ENCODE results near the gene MRAP2.
"Not testable (repeated sequence)": the region's sequence is repeated elsewhere in the genome, so short reads cannot be mapped to it uniquely, and the experiment has no call there.

Gene MRAP2

GRCh38 chr6:84081222-84081621 is 47.6 kb downstream of the MRAP2 start:
- no peak for DNase-seq

DNA sequence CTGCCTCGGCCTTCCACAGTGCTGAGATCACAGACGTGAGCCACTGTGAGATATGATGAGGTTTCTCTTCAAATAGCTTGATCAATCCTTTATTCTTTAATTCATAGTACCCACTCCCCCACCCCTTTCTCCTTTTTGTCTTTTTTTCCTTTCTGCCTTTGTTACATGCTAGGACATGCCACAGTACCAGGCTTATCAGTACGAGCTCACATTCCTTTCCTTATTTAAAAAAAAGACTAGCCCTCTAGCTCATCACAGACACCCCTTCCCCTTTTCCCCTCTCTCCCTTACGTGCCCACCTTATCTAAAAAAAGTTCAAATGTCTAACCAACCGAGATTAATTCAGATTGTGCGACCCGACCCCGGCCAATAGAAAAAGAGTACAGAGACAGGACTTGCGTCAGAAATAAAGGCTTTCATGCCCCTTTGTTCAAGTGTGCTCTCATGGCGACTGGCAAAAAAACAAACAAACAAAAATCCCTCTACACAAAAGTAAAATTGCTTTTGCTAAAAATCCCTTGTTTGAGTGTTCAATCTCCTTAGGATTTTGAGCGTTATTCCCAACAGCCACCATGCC is 49.2 kb downstream of the MRAP2 start:
- no peak for DNase-seq

GRCh38 chr6:84084705-84085104 is 51.1 kb downstream of the MRAP2 start:
- DNase-seq: not testable (repeated sequence)

DNA sequence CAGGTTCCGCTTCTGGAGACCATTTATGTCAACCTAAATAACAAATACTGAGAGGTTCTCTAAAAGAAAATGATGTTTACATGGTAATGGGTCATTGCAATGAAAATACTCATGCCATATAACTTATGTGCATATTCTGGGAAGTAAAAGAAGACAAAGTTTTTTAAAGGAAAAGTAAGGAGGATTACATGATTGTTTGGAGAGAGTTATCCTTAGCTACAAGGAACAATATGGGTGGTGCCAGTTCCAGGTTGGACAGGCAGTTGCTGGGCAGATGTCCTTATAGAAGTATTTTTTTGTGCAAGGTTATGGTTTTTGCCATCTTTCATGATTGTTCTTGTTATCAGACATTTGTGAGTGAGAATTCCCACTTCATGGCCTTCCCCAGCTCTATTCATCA is 52.5 kb downstream of the MRAP2 start:
- no peak for DNase-seq

GRCh38 chr6:84086545-84087429 is 53.2 kb downstream of the MRAP2 start:
- DNase-seq: no peak

- no peak for DNase-seq
These were observed 55.5 kb downstream of the MRAP2 start for GRCh38 chr6:84089081-84089480.

GRCh38 chr6:84089552-84089951 is 56.0 kb downstream of the MRAP2 start:
- DNase-seq: no peak

GRCh38 chr6:84093441-84094435 is 60.2 kb downstream of the MRAP2 start:
- DNase-seq: no peak

GRCh38 chr6:84095156-84095555 is 61.6 kb downstream of the MRAP2 start:
- no peak for DNase-seq

- no peak for DNase-seq
These were observed 69.5 kb downstream of the MRAP2 start for GRCh38 chr6:84103029-84103428.

DNA sequence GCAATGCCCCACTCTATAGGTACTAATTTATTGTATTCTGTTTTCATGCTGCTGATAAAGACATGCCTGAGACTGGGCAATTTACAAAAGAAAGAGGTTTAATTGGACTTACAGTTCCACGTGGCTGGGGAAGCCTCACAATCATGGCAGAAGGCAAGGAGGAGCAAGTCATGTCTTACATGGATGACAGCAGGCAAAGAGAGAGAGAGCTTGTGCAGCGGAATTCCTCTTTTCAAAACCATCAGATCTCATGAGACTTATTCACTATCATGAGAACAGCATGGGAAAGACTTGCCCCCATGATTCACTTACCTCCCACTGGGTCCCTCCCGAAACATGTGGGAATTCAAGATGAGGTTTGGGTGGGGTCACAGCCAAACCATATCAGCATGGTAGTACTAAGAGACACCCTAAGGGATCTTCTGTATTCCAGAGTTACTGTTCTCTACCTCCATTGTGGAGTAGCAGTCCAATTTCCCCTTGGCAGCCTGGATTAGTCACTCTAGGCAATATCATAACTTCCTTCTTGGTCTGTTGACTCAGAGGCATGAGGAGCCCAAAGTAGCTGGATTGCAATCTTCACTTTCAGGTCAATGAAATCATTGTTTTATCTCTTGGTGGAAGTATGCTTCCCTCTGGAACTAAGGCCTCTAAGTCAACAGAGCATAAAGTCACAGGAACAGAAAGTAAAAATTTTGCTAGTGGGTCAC is 71.8 kb downstream of the MRAP2 start:
- not testable (repeated sequence) for DNase-seq

DNA sequence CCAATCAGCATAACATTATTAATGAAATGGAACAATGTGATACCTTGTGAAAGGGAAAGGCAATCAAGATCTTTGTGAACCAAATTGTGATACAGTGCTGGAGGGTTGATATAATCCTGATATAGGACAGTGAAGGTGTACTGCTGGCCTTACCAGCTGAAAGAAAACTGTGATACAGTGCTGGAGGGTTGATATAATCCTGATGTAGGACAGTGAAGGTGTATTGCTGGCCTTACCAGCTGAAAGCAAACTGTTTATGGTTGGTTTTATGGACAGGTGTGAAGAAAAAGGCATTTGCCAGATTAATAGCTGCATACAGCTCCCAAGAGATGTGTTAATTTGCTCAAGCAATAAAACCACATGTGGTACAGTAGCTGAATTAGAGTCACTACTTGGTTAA is 73.9 kb downstream of the MRAP2 start:
- no peak for DNase-seq

- not testable (repeated sequence) for DNase-seq
These were observed 77.8 kb downstream of the MRAP2 start for GRCh38 chr6:84111351-84111750.

GRCh38 chr6:84114933-84115594 is 81.5 kb downstream of the MRAP2 start:
- DNase-seq: not testable (repeated sequence)

- DNase-seq: no peak
These were observed 84.6 kb downstream of the MRAP2 start for GRCh38 chr6:84118191-84118590.

DNA sequence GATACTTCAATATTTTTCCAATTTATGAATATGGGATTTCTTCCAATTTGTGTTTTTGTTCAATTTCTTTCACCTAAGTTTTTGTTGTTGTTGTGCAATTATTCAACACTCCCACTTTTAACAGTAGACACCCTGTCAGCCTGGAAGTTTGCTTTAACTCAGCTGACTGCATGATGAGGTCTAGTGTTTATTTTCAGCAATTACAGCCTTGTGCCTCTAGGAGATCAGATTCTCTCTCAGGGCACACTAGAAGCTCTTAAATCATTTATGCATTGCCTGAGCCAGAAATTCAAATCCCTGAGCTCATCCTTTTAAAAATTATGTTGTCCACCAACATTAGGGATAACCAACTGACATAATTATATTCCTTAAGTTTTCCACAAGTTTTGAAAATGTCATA is 85.7 kb downstream of the MRAP2 start:
- no peak for DNase-seq

GRCh38 chr6:84123186-84123585 is 89.6 kb downstream of the MRAP2 start:
- DNase-seq: no peak

DNA sequence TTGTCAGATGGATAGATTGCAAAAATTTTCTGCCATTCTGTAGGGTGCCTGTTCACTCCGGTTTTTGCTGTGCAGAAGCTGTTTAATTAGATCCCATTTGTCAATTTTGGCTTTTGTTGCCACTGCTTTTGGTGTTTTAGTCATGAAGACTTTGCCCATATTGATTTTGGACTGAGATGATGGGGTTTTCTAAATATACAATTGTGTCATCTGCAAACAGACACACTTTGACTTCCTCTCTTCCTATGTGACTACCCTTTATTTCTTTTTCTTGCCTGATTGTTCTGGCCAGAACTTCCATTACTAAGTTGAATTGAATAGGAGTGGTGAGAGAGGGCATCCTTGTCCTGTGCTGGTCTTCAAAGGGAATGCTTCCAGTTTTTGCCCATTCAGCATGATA is 96.0 kb downstream of the MRAP2 start:
- not testable (repeated sequence) for DNase-seq

DNA sequence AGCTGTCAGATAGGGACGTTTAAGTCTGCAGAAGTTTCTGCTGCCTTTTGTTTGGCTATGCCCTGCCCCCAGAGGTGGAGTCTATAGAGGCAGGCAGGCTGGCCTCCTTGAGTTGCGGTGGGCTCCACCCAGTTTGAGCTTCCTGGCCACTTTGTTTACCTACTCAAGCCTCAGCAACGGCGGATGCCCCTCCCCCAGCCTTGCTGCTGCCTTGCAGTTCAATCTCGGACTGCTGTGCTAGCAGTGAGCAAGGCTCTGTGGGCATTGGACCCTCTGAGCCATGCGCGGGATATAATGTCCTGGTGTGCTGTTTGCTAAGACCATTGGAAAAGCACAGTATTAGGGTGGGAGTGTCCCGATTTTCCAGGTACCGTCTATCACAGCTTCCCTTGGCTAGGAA is 99.8 kb downstream of the MRAP2 start:
- DNase-seq: not testable (repeated sequence)

- no peak for DNase-seq
These were observed 101.7 kb downstream of the MRAP2 start for GRCh38 chr6:84135291-84135690.

DNA sequence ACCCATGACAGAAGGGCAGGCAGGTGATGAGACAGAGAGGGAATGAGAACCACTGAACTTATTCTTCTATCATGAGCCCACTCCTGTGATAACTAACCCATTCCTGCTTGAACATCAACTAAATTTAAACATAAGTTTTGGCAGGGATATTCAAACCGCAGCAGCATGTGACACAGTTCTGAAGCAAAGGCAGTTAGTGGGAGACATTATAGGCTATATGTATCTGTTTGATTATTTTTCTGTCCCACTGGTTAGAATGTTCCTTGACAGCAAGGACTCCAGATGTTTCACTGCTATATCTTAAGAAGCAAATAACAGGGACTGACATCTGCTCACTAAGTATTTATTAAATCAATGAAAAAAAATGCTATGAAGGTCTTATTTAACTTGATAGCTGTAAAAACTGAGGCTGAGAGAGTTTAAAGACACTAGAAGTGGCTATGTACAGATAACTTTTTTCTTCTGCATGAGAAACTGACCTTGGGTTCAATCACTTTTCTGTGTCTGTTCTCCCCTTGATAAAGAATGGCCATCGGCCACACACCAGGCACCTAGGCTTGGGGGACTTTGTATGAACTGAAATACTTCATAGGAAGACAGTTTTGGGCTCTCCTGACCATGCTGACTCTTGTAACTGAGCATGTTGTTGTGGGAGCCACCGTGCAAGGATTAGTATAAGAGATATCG is 102.9 kb downstream of the MRAP2 start:
- DNase-seq: no peak

- no peak for DNase-seq
These were observed 103.4 kb downstream of the MRAP2 start for GRCh38 chr6:84137051-84137375.

Measured in stimulated activated CD4-positive, alpha-beta T cell treated with anti-CD3 and anti-CD28 coated beads, Interleukin-12 subunit alpha, Interleukin-12 subunit beta, amount 100 ng/mL, for 4 hours (primary cell).